Natural killer cell (primary cell): Measurements from ENCODE around the gene SUMF1. TPM values are rescaled to one million over a fixed set of nuclear protein-coding genes. Genes with fewer than 3 reads are reported as not detected.
A peak's percentile ranks its signal among the peaks of the same experiment; 100 is the strongest.

ENCODE experiments used
- ATAC-seq, 3 donors: fragments of 150-1000 bp in 2 of 3; fragments of 200-7000 bp in 1 of 3; cut with Tn5 transposase; 1 replicate in 1 of 3; 2 replicates in 2 of 3; pipeline ENCODE4 v1.10.0; 2021; ENCODE audit warnings: mild to moderate bottlenecking in 2 of 3, moderate library complexity in 2 of 3
- DNase-seq, 2 donors: peaks; one replicate each; pipeline versions ENCODE4 v3.0.0 to v3.0.0-alpha.2; 2013 to 2021; ENCODE audit warnings: mixed read lengths in 1 of 2
- H3K27ac ChIP-seq: one replicate; pipeline ENCODE4 v1.5.1; 2013; ENCODE audit warnings: mild to moderate bottlenecking, low read length
- H3K27me3 ChIP-seq: one replicate; pipeline ENCODE4 v1.6.1; 2013; ENCODE audit warnings: low read length; ENCODE audit not compliant: control insufficient read depth, insufficient read depth
- H3K36me3 ChIP-seq: one replicate; pipeline ENCODE4 v1.6.1; 2013; ENCODE audit warnings: low read length; ENCODE audit not compliant: control insufficient read depth, insufficient read depth
- H3K4me1 ChIP-seq: one replicate; pipeline ENCODE4 v1.6.1; 2013; ENCODE audit warnings: low read length; ENCODE audit not compliant: control insufficient read depth, insufficient read depth
- H3K4me3 ChIP-seq: one replicate; pipeline ENCODE4 v1.5.1; 2013; ENCODE audit warnings: low read length
- H3K9me3 ChIP-seq: one replicate; pipeline ENCODE4 v1.6.1; 2013; ENCODE audit warnings: low read length; ENCODE audit not compliant: control insufficient read depth, insufficient read depth
- H3K27ac Mint-ChIP-seq, 2 donors: one replicate each; pipeline ENCODE4 v1.8.0; 2022; ENCODE audit warnings: mild to moderate bottlenecking in 2 of 2, mixed read lengths in 2 of 2, moderate library complexity in 1 of 2
- H3K27me3 Mint-ChIP-seq, 2 donors: one replicate each; pipeline ENCODE4 v1.8.0; 2022; ENCODE audit warnings: low read depth in 2 of 2, mixed read lengths in 2 of 2
- H3K36me3 Mint-ChIP-seq: one replicate; pipeline ENCODE4 v1.8.0; 2022; ENCODE audit warnings: mixed read lengths
- H3K4me1 Mint-ChIP-seq, 2 donors: one replicate each; pipeline ENCODE4 v1.8.0; 2022; ENCODE audit warnings: mixed read lengths in 2 of 2
- H3K4me3 Mint-ChIP-seq: one replicate; pipeline ENCODE4 v1.8.0; 2022; ENCODE audit warnings: mild to moderate bottlenecking, moderate library complexity, mixed read lengths
- H3K9me3 Mint-ChIP-seq, 2 donors: one replicate each; pipeline ENCODE4 v1.8.0; 2022; ENCODE audit warnings: mixed read lengths in 2 of 2
- CTCF ChIP-seq: fragments of 200-600 bp; IDR thresholded peaks from one replicate; pipeline ENCODE4 v1.8.0; 2022; ENCODE audit warnings: antibody characterized with exemption
- WGBS: methylation state at CpG from one replicate; pipeline ENCODE4 v1.1.7; 2013; ENCODE audit warnings: missing lambda C conversion rate; ENCODE audit not compliant: insufficient coverage; 5-methylcytosine and 5-hydroxymethylcytosine counted together
- intact Hi-C: fragments of 100-400 bp; cut with micrococcal nuclease; formaldehyde crosslinking; loops from one replicate; pipeline ENCODE4 v1.14.2; 2022
- total RNA-seq, 4 donors: library from RNA; stranded (reverse); fragments of 120-200 nt in 1 of 4; gene quantifications; one replicate each; pipeline versions ENCODE4 v1.2.3 to v1.2.4, GENCODE V29; 2013 to 2022

SUMF1 gene
- total RNA-seq, 3 donors from 2014 or later (not counting 1 experiment from before 2014, with no cell fraction given): 16.3 to 19.8 (median 19.3) TPM

DNA sequence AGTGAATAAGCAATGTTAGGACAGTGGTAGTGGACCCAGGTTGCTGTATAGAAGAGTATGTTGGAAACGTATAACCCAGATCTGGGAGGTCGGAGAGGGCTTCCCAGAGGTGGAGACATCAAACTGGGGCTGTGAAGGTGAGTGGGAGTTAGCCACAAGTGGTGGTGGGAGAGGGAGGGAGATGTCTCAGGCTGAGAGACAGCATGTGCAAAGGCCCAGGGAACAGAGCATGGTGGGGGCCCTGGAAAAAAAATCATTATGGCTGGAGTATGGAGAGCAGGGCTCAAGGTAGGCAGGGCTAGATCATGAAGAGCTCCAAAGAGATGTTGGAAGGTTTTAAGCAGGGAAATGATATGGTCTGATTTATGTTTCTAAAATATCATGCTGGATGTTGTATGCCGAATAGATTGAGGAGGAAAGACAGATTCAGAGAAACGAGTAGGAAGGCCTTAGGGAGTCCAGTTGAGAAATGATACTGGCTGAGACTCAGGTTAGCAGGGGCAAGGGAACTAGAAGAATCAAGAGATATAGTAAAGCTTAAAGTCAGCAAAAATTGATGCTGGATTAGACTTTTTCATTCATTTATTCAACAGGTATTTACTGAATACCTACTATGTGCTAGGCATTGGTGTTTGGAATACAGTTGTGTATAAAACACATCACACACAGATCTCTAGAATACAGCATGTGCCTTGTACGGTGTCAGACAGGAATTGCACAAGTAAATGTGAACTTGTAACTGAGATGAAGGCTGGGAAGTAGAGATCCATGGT is 43.1 kb upstream of the SUMF1 start:
- no peaks in the 10 kb centered on the region for H3K9me3 ChIP-seq
- no peak overlapping the region for H3K27ac Mint-ChIP-seq
- no peaks in the 10 kb centered on the region for H3K9me3 Mint-ChIP-seq
- 96% methylated on average over 5 of the region's 5 CpGs for WGBS
- DNase-seq (no peak), ATAC-seq (no peak)
- intact Hi-C loops: loop anchor here (10.0 kb wide), 1 partner anchor 465 kb away; the partner anchor contains the start of gene BHLHE40
- H3K4me1 Mint-ChIP-seq: peaks cover 35 to 36% of the 10 kb centered on the region in 2 donors
- H3K27me3 ChIP-seq: no peaks in the 10 kb centered on the region
- peaks cover 10% of the 10 kb centered on the region for H3K4me1 ChIP-seq
- peaks cover 3% of the 10 kb centered on the region for H3K36me3 ChIP-seq
- H3K36me3 Mint-ChIP-seq: no peaks in the 10 kb centered on the region
- H3K4me3 ChIP-seq: no peak overlapping the region
- no peak overlapping the region for H3K4me3 Mint-ChIP-seq
- H3K27ac ChIP-seq: no peak overlapping the region
- no peak for TF ChIP-seq CTCF
- no peaks in the 10 kb centered on the region for H3K27me3 Mint-ChIP-seq

DNA sequence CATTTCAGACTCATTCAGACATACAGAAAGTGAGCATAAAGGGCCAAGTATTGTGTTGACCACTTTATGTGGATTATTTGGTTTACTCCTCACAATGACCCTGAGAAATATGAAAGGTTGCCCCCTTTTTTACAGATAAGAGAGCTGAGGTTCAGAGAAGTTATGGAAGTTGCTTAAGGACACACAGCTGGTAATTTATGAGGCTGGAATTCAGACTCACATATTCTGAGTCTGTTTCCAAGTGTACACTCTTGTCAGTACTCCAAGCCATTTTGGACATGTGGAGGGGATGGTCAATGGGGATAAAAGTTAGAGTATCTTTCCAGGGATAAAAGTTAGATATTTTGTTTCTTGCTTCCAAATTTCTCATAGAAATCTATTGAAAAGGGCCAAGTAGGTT is 42.0 kb upstream of the SUMF1 start:
- H3K4me1 ChIP-seq: peaks cover 21% of the 10 kb centered on the region
- H3K27ac ChIP-seq: no peak overlapping the region
- no peak for ATAC-seq

GRCh38 chr3:4508048-4508981 is 41.2 kb upstream of the SUMF1 start:
- Mint-ChIP-seq H3K27ac (peak overlapping the region; percentile 80), H3K9me3 (no peaks in the 10 kb centered on the region), H3K36me3 (no peaks in the 10 kb centered on the region), H3K4me1 (peaks cover 50 to 53% of the 10 kb centered on the region in 2 donors), H3K27me3 (no peaks in the 10 kb centered on the region), H3K4me3 (peak overlapping the region; percentile 59)
- WGBS: 50% methylated on average over 6 of the region's 8 CpGs
- no peak overlapping the region for H3K4me3 ChIP-seq
- TF ChIP-seq CTCF: no peak
- no peaks in the 10 kb centered on the region for H3K27me3 ChIP-seq
- intact Hi-C loops: loop anchor here (10.0 kb wide), 1 partner anchor 466 kb away; the partner anchor contains the start of gene BHLHE40
- peaks cover 28% of the 10 kb centered on the region for H3K4me1 ChIP-seq
- DNase-seq (no peak), ATAC-seq (no peak)
- no peak overlapping the region for H3K27ac ChIP-seq
- H3K9me3 ChIP-seq: no peaks in the 10 kb centered on the region
- H3K36me3 ChIP-seq: peaks cover 3% of the 10 kb centered on the region

More for the DNA sequence above, 42.0 kb upstream of the SUMF1 start:
- no peak for TF ChIP-seq CTCF
- DNase-seq: no peak
- no peaks in the 10 kb centered on the region for H3K27me3 Mint-ChIP-seq
- no peak overlapping the region for H3K4me3 ChIP-seq
- intact Hi-C loops: loop anchor here (10.0 kb wide), 1 partner anchor 466 kb away; the partner anchor contains the start of gene BHLHE40
- no peak overlapping the region for H3K4me3 Mint-ChIP-seq
- no peaks in the 10 kb centered on the region for H3K27me3 ChIP-seq
- H3K27ac Mint-ChIP-seq: peak overlapping the region in 1 of 2 donors; percentile 33
- no peaks in the 10 kb centered on the region for H3K9me3 Mint-ChIP-seq
- H3K36me3 ChIP-seq: peaks cover 3% of the 10 kb centered on the region
- no peaks in the 10 kb centered on the region for H3K9me3 ChIP-seq
- peaks cover 46 to 47% of the 10 kb centered on the region in 2 donors for H3K4me1 Mint-ChIP-seq
- H3K36me3 Mint-ChIP-seq: no peaks in the 10 kb centered on the region
